ENCODE results near the gene CACNB4.
"Not testable (repeated sequence)": the region's sequence is repeated elsewhere in the genome, so short reads cannot be mapped to it uniquely, and the experiment has no call there.

The CACNB4 gene

DNA sequence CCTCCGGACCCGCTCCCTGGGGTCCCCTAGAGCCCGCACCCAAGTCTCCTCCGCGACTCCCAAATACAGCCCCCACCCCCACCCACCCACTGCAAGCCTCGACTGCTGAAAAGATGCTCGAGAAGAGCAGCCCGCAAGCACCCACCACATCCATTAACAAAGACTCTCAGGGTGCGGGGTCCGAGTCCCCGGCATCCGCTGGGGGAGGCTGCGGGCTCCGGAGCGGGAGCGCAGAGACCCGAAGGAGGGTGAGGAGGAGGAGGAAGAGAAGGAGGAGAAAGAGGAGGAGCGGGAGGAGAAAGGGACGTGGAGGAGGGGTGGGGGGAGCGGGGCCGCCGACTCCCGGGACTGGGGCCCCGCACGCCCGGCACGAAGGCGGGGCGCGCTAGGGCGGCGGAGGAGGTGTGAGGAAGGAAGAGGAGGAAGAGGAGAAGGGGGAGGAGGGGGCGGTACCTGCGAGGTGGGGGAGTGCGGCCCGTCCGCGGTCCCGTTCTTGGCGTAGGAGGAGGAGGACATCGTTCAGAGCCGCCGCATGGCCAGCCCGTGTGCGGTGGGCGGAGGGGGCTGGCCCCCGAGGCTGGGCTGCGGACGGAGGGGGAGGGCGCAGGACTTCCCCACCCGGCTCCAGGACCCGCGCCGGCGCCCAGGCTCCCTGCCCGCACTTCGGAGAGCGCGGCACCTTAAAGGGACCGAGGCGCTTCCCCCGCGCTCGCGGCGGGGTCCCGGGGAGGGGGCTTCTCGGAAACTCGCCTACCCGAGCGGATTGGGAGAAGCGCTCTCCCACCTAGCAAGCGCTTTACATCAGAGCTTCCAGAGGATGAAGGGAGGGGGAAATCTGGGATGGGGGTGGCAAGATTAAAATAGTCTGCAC lies at the start of gene CACNB4:
Gene CACNB4, minus strand, starts transcription at position 549 of the 871 bp plus-strand sequence.
- peak in 1 of 2 donors; percentile 26 for DNase-seq

DNA sequence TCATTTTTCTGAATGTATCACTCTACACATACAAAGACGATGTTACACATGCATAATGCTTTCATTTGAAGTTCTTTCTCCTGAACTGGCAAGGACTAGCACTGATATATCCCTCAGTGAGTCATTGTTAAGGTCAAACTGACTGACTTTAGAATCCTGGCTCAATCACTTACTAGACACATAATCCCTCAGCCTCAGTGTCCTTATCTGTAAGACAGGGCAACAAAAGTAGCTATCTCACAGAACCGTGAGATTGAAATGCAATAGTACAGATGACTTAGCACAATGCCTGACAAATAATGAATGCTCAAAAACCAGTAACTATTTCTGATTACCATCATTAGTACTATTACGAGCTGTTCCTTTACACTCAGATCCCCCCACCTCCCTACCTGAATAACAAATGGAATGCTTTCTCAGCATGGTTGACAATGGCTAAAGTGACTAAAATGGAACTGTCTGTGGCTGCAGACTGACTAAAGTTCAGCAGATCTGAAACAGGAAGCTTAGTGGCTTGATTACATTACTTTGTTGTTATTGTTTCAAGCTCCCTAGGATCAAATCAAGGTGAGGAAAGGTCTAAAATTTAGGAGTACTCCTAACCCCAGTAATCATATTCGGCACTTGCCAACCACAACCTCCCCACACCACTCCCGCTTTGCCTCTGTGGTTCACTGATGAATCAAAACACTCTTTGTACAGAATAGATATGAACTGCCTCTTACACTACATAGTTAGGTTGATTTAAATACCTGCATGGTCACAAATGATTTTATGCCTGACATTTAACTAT lies 35.8 kb upstream of the CACNB4 start:
- DNase-seq, result peak; percentile 19 to 32

DNA sequence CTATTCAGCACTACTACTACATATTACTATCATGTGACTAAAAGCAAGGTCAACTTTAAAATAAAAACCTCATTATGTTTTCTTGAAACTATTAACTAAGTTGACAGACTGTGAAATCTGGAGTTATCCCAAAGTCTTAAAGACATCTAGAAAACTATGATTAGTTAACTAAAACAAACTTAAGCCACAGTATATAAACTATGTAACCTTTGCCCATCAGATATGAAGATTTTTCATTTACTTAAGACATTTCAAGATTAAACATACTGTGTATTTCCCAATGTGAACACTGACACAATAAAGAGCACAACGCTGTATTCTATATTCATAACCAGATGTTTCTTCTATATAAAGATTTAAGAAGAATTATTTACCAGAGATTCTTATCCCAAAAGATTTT lies 33.5 kb upstream of the CACNB4 start:
- DNase-seq, result no peak

DNA sequence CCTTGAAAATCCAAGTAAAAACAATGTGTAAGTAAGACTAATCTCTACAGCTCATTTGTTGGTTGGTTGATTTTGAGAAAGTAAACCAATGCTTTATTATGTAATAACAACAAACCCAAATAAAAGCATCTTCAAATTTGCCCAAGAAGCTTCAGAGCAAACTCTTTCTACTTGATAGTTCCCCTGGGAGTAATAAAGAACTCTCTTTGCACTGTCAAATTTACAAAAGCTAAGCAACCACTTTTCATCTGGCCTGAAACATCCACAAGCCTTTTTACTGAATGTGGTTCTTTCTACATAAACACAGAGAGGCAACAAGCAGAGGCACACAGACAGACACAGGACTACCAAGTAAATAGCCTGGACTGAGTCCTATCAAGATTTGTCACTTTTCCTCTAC lies 28.8 kb upstream of the CACNB4 start:
- DNase-seq, result no peak

DNA sequence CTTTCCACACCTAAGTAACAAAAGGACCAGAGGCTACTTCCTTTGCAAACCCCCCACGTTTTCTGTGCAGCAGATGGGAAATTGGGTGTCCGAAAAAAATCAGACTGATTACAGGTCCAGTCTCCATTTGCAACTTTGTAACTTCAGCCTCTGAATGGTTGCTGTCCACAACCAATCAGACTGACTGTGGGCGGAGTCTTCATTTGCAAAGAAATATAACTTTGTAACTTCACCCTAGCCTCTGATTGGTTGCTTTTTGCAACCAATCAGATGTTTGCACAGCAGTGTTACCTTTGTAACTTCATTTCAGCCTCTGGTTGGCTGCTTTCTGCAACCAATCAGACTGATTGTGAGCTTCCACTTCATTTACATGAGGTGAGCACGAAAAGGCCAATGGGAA lies 27.8 kb upstream of the CACNB4 start:
- DNase-seq, result no peak

DNA sequence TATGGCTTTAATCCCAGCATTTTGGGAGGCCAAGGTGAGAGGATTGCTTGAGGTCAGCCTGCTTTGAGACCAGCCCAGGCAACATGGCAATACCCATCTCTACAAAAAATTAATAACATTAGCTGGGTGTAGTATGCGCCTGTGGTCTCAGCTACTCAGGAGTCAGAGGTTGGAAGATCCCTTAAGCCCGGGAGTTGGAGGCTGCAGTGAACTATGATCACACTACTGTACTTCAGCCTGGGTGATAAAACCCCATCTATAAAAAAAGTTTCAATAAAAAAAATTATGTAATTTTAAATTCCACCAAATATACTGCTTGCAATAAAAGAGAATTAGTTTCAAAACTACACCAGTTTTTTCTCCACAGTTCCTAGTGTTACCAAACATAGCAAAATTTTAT lies 23.3 kb upstream of the CACNB4 start:
- DNase-seq, result no peak

DNA sequence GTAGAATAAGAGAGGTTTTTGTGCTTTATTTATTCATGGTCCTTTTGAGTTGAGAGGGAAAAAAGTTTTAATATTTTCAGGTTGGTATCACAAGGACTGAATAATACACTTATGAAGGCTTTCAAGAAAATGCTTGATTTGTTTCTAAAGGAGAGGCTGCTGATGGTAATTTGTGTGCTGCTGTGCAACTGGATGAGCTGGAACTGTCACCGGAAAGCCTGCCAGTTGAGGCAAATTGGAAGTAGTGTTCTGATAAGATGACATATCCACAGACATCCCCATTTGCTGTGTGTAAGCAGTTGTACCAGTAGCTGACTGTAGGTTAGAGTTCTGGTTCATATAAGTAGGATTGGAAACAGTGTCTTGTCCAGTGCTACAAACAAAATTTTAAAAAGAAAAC lies 21.6 kb upstream of the CACNB4 start:
- DNase-seq, result no peak

DNA sequence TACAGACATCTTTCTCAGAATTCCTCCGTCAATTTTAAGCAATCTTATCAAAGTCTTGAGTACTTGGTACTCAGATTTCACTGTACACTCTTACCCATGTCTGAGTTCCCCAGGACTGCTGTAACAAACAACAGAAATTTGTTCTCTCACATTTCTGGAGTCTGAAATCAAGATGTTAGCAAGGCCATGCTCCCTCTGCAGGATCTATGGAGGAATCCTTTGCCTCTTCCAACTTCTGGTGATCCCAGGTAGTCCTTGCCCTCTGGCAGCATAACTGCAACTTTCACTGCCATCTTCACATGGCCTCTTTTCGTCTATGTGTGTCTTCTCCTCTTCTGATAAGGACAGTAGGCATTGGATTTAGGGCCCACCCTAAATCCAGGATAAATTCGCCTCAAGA lies 17.1 kb upstream of the CACNB4 start:
- DNase-seq, result no peak

DNA sequence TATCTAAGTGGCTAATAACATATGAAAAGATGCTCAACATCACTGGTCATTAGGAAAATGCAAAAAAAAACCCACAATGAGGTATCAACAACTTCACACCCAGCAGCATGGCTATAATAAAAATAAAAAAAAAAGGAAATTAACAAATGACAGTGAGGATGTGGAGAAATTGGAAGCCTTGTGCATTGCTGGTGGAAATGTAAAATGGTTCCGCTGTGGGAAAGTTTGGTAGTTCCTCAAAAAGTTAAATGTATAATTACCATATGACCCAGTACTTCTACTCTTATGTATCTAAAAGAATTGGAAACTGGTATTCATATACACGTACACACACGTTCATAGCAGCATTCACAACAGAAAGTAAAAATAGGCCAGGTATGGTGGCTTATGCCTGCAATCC lies 15.5 kb upstream of the CACNB4 start:
- no peak for DNase-seq

DNA sequence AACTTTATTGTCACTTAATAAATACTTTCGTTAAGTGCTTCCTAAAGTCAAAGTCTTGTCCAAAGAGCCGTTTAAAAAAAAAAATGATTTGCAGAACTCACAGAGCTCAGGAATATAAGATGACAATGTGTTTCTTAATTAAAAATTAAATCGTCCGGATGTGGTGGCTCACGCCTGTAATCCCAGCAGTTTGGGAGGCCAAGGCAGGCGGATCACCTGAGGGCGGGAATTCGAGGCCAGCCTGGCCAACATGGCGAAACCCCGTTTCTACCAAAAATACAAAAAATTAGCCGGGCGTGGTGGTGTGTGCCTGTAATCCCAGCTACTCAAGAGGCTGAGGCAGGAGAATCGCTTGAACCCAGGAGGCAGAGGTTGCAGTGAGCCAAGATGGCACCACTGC lies 8.3 kb upstream of the CACNB4 start:
- not testable (repeated sequence) for DNase-seq

DNA sequence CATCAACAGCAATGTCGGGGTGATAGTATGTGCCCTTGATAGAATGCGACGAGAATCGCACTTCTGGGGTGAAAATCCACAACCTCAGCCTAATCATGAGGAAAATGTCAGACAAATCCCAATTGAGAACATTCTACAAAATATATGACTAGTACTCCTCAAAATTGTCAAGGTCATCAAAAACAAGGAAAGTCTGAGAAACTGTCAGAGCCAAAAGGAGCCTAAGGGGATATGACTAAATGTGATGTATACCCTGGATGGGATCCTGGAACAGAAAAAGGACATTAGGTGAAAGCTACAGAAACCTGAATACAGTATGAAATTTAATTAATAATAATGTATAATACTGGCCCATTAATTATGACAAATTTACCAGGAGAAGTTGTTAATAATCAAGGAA lies 7.6 kb upstream of the CACNB4 start:
- DNase-seq, result no peak

DNA sequence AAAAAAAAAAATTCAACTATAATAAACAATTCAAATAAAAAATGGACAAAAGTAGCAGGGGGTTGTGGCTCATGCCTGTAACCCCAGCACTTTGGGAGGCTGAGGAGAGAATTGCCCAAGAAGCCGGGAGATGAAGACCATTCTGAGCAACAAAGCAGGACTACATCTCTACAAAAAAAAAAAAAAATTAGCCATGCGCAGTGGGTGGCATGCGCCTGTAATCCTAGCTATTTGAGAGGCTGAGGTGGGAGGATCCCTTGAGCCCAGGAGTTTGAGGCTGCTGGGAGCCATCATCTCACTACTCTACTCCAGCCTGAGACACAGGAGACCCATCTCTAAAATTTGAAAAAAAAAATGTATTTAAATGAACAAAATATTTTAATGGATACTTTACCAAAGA lies 4.4 kb upstream of the CACNB4 start:
- no peak for DNase-seq

DNA sequence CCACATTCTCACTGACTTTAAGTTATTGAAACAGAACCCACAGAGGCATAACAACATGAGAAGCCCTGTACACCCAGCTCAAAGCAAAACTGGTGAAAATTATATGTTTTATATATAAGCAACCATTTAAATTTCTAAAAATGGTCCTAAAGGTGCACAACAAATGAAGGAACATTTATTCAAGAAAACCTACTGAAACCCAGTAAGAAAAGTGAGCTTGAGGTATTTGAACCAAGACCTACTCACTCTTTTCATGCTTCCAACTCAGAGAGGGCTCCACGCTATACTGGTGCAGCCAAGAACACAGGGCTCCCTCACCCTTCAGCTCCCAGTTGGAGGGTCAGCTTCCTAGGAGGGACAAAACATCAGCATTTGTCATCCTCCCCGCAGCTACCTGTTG lies 2.1 kb upstream of the CACNB4 start:
- DNase-seq, result no peak

DNA sequence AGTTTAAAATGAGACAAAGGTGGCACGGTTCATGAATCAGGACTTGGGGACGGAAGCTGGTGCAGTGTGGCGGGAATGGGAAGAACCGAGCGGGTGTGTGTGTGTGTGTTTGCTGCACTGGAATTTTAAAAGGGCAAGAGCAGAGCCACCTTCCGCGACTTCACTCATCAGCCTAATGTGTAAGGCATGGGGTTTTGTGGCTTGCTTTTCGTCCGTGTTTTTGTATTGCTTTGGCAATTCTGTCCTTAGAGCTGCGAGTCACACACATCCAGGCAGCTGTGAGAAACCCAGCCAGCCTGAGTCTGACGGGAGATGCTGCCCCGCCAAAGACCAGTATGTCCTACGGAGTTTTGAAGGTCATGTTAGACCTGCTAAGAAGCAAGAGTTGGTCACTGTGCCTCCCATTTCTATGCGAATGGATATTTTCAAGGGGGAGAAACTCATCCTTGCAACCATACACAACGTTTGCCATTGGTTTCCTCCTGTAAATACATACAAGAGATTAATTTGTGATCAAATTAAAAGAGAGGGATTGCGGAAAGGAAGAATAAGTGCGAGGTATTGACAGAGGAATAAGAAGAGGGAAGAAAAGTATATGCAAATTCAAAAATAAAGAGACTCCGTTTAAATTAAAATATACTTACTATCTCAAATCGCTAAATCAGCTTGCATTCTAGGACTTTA lies 665 bp upstream of the CACNB4 start:
- peak in 1 of 2 donors; percentile 3 for DNase-seq

DNA sequence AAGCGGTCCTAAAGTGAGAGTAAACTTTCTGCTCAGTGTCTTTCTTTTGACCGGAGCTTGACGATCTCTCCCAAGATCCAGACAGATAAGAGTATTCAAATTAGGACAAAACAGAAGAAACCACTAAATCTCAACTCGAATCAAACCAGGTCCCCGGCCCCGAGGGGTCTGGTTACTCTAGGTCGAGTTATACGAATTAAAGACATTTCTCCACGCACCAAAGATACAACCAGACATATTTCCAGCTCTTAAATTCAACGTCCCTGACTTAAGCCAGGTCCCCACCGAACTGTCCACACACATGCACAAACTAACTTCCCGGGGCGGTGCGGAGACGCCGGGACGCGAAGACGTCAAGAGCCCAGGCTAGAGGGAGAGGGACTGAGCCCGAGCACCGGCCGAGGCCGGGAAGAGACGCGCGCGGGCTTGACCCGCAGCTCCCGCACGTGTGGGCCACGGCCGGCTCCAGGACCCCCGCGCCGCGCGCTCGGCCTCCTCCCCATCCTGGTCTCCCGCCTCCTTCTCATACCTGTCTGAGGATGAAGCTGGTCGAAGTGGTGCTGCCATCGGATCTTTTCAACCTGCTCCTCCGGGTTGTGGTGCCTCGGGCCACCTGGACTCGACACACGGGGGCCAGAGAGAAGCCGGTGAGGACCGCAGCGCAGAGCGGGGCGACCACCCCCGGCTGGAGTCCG lies 896 bp downstream of the CACNB4 start:
- peak in 1 of 2 donors; percentile 13 for DNase-seq

DNA sequence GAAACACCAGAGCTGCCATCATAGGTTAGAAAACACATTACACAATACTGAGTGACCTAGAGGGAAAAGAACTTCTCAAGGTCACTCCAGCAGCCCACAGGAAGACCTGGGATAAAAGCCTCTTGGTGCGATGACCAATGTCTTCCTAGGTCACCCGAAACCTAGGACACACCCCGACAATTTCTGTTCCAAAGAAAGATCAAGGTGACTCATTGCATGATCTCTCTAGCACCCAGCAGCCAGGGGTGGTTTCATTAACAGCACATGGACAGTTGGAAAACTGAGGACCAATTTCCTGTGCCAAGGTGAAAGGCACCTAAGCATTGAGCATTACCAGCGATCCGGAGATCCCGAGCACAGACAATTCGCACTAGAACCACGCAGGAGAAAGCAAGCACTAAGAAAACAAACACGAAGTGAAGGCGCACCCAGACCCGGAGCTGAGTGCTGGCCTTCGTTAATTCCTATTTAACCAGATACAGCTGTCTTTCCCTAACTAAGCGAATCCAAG lies 1.5 kb downstream of the CACNB4 start:
- no peak for DNase-seq

DNA sequence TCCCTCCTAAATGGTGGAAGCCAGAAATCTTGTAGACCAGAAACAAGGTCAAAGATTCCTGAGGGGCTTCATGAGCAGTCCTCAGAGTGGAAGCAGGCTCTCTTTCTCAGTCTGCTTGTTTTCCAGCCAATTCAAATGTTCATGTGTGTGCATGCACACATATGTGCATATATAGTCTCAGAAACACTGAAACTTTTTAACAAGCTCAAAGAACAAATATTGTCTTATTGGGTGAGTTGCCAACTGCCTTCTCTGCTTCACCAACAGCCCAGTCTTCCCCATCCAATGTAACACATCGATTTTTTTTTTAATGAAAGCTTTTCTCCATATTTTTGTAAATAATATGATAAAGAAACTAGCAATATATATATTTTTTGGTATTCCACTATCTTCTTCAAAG lies 3.7 kb downstream of the CACNB4 start:
- DNase-seq, result no peak

DNA sequence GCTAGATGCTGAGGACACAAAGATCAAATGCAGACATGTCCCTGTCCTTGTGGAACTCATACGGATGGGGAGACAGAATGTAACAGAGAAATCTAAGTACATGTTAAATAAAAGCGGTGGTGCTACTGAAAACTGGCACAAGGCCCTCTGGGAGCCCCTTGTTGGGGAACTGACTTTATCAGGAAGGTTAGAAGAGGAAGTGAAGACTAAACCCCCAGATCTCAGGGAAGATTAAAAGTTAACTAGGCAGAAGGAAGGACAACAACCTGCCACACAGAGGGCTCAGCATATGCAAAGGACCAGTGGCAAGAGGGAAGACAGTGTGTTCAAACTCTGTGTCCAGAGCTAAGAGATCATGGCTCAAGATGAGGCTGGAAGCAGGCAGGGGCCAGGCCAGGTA lies 4.8 kb downstream of the CACNB4 start:
- DNase-seq, result no peak

DNA sequence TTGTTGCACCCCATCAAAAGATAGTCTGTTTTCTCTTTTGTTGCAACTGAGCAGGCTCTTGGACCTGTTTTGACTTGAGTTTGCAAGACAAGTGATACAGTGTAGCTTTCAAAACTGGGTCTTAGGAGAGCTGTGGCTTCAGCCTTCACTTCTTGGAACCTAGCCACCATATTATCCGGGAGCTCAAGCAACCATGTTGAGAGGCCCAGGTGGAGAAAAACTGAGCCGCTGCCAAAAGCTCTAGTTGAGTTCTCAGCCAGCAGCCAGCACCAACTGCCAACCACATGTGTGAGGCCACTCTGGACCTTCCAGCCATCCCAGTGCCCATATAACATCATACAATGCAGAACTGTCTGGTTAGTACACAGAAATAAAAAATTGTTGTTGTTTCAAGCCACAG lies 5.4 kb downstream of the CACNB4 start:
- DNase-seq, result no peak

DNA sequence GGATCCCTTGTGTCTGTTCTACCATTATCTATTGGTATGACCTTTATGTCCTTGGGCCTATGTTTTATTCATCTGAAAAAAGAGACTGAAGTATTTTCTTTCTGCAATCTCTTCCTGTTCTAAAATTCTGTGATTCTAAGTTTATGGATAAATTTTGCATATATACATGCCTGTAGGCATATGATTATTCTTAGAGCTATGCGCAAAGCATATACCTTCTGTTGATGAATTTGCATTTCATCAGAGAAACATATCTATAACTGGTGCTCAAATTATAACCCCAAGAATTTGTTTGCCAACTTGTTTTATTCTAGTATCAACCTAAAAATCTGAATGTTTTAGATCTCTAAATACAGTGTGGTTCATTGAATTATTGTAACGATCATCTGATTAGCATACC lies 6.7 kb downstream of the CACNB4 start:
- no peak for DNase-seq

DNA sequence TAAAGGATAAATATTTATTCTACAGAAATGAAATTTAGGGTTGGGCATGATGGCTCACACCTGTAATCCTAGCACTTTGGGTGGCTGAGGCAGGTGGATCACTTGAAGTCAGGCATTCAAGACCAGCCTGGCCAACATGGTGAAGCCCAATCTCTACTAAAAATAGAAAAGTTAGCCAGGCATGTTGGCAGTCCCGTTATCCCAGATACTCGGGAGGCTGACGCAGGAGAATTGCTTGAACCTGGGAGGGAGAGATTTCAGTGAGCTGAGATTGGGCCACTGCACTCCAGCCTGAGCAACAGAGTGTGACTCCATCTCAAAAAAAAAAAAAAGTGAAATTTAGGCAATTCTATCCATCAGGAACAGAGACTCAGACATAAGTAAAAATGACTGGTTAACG lies 8.1 kb downstream of the CACNB4 start:
- DNase-seq, result not testable (repeated sequence)

DNA sequence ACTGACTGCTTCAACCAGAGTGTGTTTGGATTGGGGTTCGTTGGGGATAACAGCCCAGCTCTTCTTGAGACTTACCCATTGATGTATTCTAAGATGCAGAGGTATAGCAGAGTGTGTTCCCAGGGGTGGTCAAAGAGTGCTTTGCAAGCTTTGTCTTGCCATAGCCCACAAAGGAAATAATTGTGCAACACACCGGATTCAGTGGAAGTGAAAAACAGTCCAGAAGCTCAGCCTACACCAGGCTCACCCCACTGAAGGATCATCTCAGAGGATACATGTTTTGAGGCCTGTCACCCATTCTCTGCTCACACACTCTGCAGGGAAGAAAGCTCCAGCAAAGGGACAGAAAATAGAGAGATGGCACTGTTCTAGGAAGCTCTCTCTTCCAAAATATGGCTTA lies 9.6 kb downstream of the CACNB4 start:
- DNase-seq, result no peak

DNA sequence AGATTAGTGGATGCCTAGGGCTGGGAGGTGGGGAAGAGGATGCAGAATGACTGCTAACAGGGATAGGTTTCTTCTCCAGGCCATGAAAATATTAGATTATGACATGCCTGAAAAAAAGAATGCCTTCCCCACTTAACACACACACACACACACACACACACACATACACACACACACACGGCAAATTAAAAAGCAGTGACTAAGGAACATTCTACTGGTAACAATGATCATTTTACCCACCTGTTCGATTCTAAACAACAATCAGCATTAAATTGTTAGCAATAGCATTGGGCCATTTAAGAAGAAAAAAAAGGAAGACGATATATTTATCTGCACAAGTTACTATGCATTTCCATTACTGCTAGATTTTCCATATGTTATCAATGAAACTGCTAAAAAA lies 10.8 kb downstream of the CACNB4 start:
- no peak for DNase-seq

Data from stimulated activated CD4-positive, alpha-beta T cell treated with anti-CD3 and anti-CD28 coated beads, Interleukin-2, amount 100 ng/mL, for 24 hours (primary cell).